Right renal cortex interstitium (tissue), 3 donors: ENCODE measurements around the gene HMGB3. TPM values are rescaled to one million over a fixed set of nuclear protein-coding genes. Genes with fewer than 3 reads are reported as not detected.
"Not testable (repeated sequence)": the region's sequence is repeated elsewhere in the genome, so short reads cannot be mapped to it uniquely, and the experiment has no call there.

Experiments used
- DNase-seq, 3 donors: peaks; one replicate each; pipeline ENCODE4 v3.0.0-alpha.2; 2013; ENCODE audit warnings: low read depth in 3 of 3, low spot score in 2 of 3
- polyA plus RNA-seq, 3 donors: library from polyadenylated mRNA; unstranded; fragments of 120-200 nt; gene quantifications; one replicate each; pipeline ENCODE4 v1.2.1, GENCODE V29; 2013; ENCODE audit not compliant: insufficient read length in 3 of 3

HMGB3 gene
- polyA plus RNA-seq, result 100 to 1,000 TPM; 139 to 158 (median 152) TPM

DNA sequence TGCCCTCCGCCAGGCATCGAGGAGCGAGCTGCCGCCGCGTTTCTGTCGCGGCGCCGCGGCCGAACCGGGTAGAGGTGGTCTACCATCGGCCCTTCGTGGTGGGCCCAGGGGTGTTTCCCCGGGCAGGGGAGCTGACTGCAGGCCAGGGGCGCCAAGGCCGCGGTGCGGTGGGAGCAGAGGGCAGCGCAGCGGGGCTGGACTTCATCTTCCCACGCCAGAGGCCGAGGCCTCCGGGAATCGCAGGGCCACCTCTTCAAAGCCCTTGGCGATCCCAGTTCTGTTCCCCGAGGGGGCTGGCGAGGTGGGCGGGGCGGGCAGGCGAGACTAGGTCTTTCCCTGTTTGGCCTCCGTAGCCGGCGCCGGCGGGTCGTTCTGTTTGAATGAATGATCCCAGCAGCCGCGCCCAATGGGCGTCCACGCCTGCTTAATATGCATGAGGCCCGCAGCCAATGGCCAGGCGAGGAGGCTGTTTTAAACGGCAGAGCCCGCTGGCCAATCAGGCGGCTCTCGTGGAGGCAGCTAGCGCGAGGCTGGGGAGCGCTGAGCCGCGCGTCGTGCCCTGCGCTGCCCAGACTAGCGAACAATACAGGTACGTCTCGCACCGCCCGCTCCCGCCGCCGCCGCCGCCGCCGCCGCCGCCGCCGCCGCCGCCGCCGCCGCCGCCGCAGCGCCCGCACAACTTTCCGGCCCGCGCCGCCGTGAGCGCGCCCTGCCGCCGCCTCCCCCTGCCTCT, at the start of gene HMGB3:
Gene HMGB3 (plus strand): TSS at position 548 of the 733 bp plus-strand sequence. CDS start 2,265 bp downstream, outside the sequence.
- DNase-seq, result peak; percentile 65 to 72 (median 65)

- DNase-seq, result no peak
These were observed 49.2 kb upstream of the HMGB3 start for GRCh38 chrX:150933945-150934350.

GRCh38 chrX:150934453-150934852, 48.7 kb upstream of the HMGB3 start:
- DNase-seq, result no peak

DNA sequence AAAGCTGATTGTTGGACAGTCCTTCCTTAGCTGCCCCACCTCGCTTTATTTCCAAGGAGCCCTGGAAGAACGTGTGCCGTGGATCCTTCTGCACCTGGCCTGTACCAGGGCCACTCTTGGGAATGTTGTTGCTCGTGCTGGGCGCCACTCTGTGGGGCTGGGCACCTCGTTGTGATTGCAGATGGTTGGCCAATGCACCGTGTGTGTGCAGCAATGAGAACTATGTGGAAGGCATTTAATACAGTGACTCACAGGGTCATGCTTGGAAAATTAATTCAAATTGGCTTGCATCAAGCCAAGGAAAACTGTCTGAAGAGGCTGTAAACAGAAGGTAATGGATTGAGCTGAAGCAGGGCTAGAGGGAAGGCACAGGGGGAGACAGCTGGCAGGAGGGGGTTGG, 47.7 kb upstream of the HMGB3 start:
- no peak for DNase-seq

DNA sequence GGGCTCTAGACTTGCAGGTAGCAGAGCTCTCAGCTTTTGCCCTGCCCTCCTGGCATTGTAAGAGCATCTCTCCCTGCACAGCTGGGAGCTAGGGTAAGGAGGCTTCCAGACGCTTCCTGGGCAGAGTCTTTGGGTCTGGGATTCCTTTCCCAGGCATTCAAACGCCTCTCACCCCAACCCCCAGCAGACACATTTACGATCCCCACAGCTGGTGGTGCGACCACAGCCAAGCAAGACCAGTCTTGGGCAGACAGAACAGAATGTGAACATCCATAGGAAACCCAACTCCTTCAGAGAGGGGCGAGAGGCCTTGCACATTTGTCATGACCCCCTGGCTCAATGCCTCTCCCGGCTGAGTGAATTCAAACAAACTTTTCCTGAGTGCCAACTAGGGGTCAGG, 46.6 kb upstream of the HMGB3 start:
- no peak for DNase-seq

DNA sequence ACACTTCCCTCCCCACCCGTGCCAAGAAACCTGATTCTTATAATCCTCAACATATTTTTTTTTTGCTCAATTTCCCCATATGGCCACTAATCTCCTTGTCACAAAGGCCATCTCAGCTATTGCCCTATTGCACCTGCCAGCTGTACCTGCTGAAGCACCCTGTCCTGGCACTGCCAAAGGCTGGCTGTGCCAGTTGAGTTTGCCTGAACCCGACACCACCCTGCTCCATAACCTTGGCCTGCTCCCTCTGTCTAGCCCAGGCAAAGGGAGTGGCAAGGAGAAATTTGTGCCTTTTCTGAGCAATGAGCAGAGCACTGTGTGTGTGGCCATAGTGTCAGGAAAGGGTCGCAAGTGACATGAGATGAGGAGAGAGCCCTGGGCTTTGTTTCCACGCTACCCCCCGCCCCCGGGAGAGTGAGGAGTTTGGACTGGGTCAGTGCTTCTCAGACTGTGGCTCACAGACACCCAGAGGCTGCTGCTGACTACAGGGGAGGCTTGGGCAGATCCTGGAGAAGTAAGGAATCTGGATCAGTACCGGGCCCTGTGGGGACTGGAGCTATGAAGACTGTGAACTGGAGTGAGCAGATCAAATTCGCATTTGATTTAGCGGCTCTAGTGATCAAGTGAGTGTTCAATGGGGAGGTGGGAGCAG, 42.2 kb upstream of the HMGB3 start:
- DNase-seq, result no peak

DNA sequence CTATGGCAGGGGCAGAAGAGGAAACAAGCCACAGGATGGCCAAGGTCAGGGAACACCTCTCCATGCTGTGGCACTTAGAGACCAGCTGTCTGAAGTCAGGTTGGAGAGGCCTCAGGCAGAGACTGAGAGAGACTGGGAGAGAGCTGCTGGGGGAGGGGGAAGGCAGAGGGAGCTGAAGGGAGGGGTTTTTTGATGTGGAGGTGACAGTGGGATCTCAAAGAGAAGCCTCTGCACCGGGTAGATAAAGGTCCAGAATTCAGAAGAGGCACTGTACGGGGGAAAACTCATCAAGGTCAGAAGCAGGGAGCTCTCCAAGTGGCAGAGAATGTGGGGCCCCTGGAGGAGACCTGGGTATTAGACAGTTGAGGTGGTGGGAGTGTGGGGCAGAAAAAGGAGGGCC, 41.6 kb upstream of the HMGB3 start:
- no peak for DNase-seq

DNA sequence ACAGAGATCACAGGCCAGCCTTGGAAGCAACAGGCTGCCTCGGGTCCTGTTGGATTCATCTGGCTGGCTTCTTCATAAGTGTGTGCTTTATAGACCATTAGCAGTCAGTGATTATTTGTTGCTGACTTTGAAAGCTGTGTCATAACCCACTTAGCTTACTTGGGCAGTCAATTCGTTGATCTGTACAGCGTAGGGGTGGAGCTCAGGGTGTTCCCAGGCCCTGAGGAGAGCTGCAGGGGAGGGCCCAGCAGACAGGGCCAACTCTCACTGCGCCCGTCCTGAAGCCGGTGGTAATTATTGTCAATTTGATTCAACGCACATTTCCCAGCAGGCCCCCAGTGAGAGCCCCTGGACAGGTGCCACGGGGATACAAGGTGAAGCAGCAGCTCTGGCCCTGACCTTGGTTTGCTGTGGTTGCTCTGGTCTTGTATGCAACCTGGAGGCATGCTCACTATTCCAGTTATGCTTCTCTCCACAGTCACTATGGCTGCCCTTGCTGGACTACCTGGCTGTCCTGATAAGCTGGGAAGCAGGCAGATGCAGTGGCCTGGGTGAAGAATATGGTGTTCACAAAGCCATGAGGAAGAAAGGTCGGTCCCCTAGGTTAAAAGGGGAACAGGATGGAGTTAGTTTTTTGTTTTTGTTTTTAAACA, 40.1 kb upstream of the HMGB3 start:
- DNase-seq, result no peak

- no peak for DNase-seq
These were observed 38.9 kb upstream of the HMGB3 start for GRCh38 chrX:150944233-150944632.

GRCh38 chrX:150954951-150955350, 28.2 kb upstream of the HMGB3 start:
- no peak for DNase-seq

- DNase-seq, result no peak
These were observed 27.5 kb upstream of the HMGB3 start for GRCh38 chrX:150955590-150955989.

- DNase-seq, result no peak
These were observed 25.0 kb upstream of the HMGB3 start for GRCh38 chrX:150958177-150958576.

- no peak for DNase-seq
These were observed 23.6 kb upstream of the HMGB3 start for GRCh38 chrX:150959557-150959956.

- no peak for DNase-seq
These were observed 21.5 kb upstream of the HMGB3 start for GRCh38 chrX:150961631-150962030.

- DNase-seq, result not testable (repeated sequence)
These were observed 18.7 kb upstream of the HMGB3 start for GRCh38 chrX:150964416-150964815.

DNA sequence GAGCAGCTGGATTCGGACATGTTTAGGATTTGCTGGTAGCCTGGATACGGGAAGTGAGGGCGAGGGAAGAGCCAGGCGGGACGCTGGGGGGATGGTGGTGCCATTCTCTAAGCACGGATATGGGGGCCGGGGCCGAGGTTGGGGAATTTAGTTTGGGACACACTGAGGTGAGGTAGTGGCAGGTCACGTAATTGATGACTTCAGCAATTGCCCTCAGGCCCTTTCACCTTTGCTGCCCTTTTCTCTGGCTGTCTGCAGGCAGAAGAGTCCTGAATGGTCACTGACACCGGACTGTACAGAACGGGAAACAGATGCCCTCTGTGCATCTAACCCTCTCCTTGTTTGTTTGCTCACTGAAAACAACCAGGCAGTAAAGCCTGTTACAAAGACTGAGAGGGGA, 16.9 kb upstream of the HMGB3 start:
- DNase-seq, result no peak

GRCh38 chrX:150966742-150967141, 16.4 kb upstream of the HMGB3 start:
- DNase-seq, result no peak

- DNase-seq, result no peak
These were observed 15.3 kb upstream of the HMGB3 start for GRCh38 chrX:150967786-150968185.

DNA sequence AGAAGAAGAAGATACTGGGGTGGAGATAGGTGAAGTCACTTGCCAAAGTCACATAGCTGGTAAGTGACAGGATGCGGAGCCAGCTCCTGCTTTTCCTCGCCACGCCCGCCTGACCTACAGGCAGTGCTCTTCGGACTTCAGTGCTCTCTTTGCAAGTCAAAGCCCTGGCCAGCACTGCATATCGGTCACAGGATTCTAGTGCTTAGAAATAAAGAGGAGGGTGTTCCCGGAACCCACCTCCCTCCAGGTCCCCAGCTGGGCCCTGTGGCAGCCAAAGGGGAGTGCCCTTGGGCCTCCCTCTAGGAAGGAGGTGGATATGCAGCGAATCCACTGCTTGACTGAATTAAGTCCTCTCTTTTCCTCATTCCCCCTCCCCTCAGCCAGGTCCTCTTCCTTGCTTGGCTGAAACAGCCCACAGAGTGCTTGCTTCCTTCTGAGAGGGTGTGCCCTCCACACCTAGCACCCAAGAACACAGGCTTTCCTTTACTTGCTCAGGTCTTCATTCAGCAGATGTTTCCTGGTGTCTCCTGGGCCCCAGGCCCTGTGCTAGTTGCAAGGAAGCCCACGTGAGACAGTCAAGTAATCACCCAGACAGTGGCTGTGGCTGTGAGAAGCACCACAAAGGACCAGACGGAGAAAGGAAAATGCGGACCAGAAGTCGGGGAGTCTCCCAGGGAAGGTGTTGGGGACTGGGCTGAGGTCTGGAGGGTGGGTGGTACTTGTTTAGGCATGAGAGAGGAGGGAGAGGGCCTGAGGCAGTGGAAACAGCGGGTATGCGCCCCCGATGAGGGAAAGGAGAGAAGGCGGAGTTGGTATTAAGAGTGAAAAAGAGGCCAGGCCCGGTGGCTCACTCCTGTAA, 14.0 kb upstream of the HMGB3 start:
- DNase-seq, result no peak

DNA sequence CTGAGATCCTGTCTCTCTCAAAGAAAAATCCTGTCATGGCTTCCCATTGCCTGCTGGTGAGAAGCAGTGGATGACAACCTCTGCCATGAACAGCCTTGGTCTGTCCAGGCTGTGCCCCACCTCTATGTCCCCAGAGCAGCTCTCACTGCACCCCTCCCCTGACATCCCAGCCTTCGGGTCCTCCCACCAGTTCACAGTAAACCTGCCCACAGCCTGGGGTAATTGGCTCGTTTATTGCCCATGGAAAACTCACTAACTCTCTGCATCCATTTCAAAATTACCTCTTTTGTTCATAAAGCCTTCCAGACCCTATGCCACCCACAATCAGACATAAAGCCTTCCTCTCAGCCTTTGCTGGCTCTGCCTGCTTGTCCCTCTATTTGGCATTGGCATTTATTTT, 10.7 kb upstream of the HMGB3 start:
- no peak for DNase-seq
